HepG2 (cell line): ENCODE results near the gene CCDC57. TPM values are rescaled to one million over a fixed set of nuclear protein-coding genes. Genes with fewer than 3 reads are reported as not detected.

ENCODE experiments used
- CREBL2 ChIP-seq: sonication (generic); formaldehyde crosslinking; IDR thresholded peaks from 2 replicates; pipeline ENCODE4 v1.8.1; 2023; ENCODE audit warnings: missing genetic modification reagents, mild to moderate bottlenecking, borderline replicate concordance
- DZIP1 ChIP-seq: sonication (generic); formaldehyde crosslinking; IDR thresholded peaks from 2 replicates; pipeline ENCODE4 v1.5.0; 2020; ENCODE audit warnings: mild to moderate bottlenecking, missing genetic modification reagents
- GABPA ChIP-seq, 2 experiments: IDR thresholded peaks; 2 replicates each; pipeline ENCODE4 v1.6.1; 2011 to 2016; ENCODE audit warnings: low read depth in 2 of 2, low read length in 1 of 2, missing biosample characterization in 1 of 2, missing genetic modification characterization in 1 of 2
- GZF1 ChIP-seq: sonication (generic); formaldehyde crosslinking; IDR thresholded peaks from 2 replicates; pipeline ENCODE4 v1.5.1; 2020; ENCODE audit warnings: mild to moderate bottlenecking, missing genetic modification reagents
- JUNB ChIP-seq: sonication (generic); formaldehyde crosslinking; IDR thresholded peaks from 2 replicates; pipeline ENCODE4 v1.8.0; 2022; ENCODE audit warnings: missing genetic modification reagents, mild to moderate bottlenecking, borderline replicate concordance
- KDM3A ChIP-seq: IDR thresholded peaks from 2 replicates; pipeline ENCODE4 v1.6.1; 2018; ENCODE audit warnings: low read depth, missing compliant biosample characterization
- NCOA1 ChIP-seq: sonication (generic); formaldehyde crosslinking; IDR thresholded peaks from 2 replicates; pipeline ENCODE4 v1.9.0; 2021; ENCODE audit warnings: missing genetic modification reagents
- PAX8 ChIP-seq: sonication (generic); formaldehyde crosslinking; IDR thresholded peaks from 2 replicates; pipeline ENCODE4 v1.8.0; 2022; ENCODE audit warnings: mild to moderate bottlenecking, missing genetic modification reagents, borderline replicate concordance
- SIX4 ChIP-seq: sonication (generic); formaldehyde crosslinking; IDR thresholded peaks from 2 replicates; pipeline ENCODE4 v1.4.0; 2020; ENCODE audit warnings: missing genetic modification reagents
- STAT5B ChIP-seq: sonication (generic); formaldehyde crosslinking; IDR thresholded peaks from 2 replicates; pipeline ENCODE4 v1.4.0; 2020; ENCODE audit warnings: missing genetic modification reagents
- ZBTB38 ChIP-seq: sonication (generic); formaldehyde crosslinking; IDR thresholded peaks from 2 replicates; pipeline ENCODE4 v1.5.1; 2020; ENCODE audit warnings: mild to moderate bottlenecking, missing genetic modification reagents
- ZFYVE20 ChIP-seq: sonication (generic); formaldehyde crosslinking; IDR thresholded peaks from 2 replicates; pipeline ENCODE4 v1.8.0; 2023; ENCODE audit warnings: low read depth, mild to moderate bottlenecking, moderate library complexity, missing genetic modification reagents, borderline replicate concordance
- ZNF274 ChIP-seq: sonication (generic); formaldehyde crosslinking; IDR thresholded peaks from 2 replicates; pipeline ENCODE4 v1.5.1; 2020; ENCODE audit warnings: mild to moderate bottlenecking, missing genetic modification reagents
- ZNF318 ChIP-seq: sonication (generic); formaldehyde crosslinking; IDR thresholded peaks from 2 replicates; pipeline ENCODE4 v1.4.0; 2020; ENCODE audit warnings: mild to moderate bottlenecking, missing genetic modification reagents
- ZNF362 ChIP-seq: sonication (generic); formaldehyde crosslinking; IDR thresholded peaks from 2 replicates; pipeline ENCODE4 v1.4.0; 2020; ENCODE audit warnings: missing genetic modification reagents, mild to moderate bottlenecking, borderline replicate concordance
- ZNF430 ChIP-seq: sonication (generic); formaldehyde crosslinking; IDR thresholded peaks from 2 replicates; pipeline ENCODE4 v1.9.0; 2021; ENCODE audit warnings: mild to moderate bottlenecking, missing genetic modification reagents
- polyA plus RNA-seq, 8 experiments: library from polyadenylated mRNA; depleted of rRNA in 3 of 8; stranded (reverse) in 7 of 8; unstranded in 1 of 8; fragments of >200 nt; fragmentation: Illumina TruSeq in 4 of 8; extraction: Trizol in 4 of 8; gene quantifications; 2 replicates each; pipeline versions ENCODE4 v1.2.1 to v1.2.3, GENCODE V29; 2011 to 2016; ENCODE audit warnings: low read depth in 4 of 8, missing spikeins in 1 of 8, mixed read lengths in 1 of 8; ENCODE audit not compliant: insufficient read depth in 1 of 8
- total RNA-seq, 5 experiments: library from RNA; depleted of rRNA; stranded (reverse); fragments of >200 nt; fragmentation: Illumina TruSeq; extraction: Trizol; gene quantifications; 2 replicates each; pipeline ENCODE4 v1.2.3, GENCODE V29; 2016; ENCODE audit warnings: low read depth in 1 of 5

CCDC57 gene
- total and polyA plus RNA-seq, 2 of the 13 experiments (the other 11 are each of a cell fraction or from before 2014, with no cell fraction given), result 59.3 to 59.9 TPM

- TF ChIP-seq SIX4, result peak; percentile 60; the same call in 1 of the 2 replicates
- TF ChIP-seq ZNF430 (CRISPR knock-in tag), result peak; percentile 79; the same call in 1 of the 2 replicates
- no peak for TF ChIP-seq GABPA (IDR thresholded peaks at IDR 0.05; ENCODE audit: low read depth, low read length)
- TF ChIP-seq GABPA (CRISPR knock-in tag; IDR thresholded peaks at IDR 0.05; ENCODE audit: low read depth), result peak; percentile 87
- peak; percentile 100 for TF ChIP-seq ZBTB38 (CRISPR knock-in tag)
- TF ChIP-seq JUNB, result no peak
- peak; percentile 93; the same call in 1 of the 2 replicates for TF ChIP-seq ZFYVE20
- TF ChIP-seq KDM3A (CRISPR knock-in tag), result peak; percentile 97
- no peak; the same call in 1 of the 2 replicates for TF ChIP-seq DZIP1 (CRISPR knock-in tag)
- peak; percentile 95 for TF ChIP-seq STAT5B (CRISPR knock-in tag)
- TF ChIP-seq CREBL2 (CRISPR knock-in tag), result 0 out of 2 replicates have a peak, but pooled peaks have one; percentile 36
- TF ChIP-seq ZNF362 (CRISPR knock-in tag), result peak; percentile 68
- TF ChIP-seq NCOA1 (CRISPR knock-in tag), result peak; percentile 58; the same call in 1 of the 2 replicates
- TF ChIP-seq GZF1, result no peak
- peak; percentile 96; the same call in 1 of the 2 replicates for TF ChIP-seq ZNF318 (CRISPR knock-in tag)
- TF ChIP-seq ZNF274 (CRISPR knock-in tag), result peak; percentile 90
- TF ChIP-seq PAX8 (CRISPR knock-in tag), result no peak
These were observed 146.9 kb downstream of the CCDC57 start, which contains the start of gene DUS1L (continued) for GRCh38 chr17:82065638-82066303.
